Measurements from ENCODE around the gene DUOX1.

- TF ChIP-seq CTCF (conservative IDR thresholded peaks at IDR 0.05 in 1 of 2, IDR thresholded peaks at IDR 0.05 in 1 of 2; ENCODE audit: low read depth in 1 of 2, low read length in 2 of 2) = no peak
- TF ChIP-seq EZH2 (IDR thresholded peaks at IDR 0.05; ENCODE audit: low read length, missing control alignments) = no peak
These were observed 50.4 kb downstream of the DUOX1 start for GRCh38 chr15:45180201-45180600.
